HEK293 (cell line): ENCODE data around the gene NOS2.

Experiments used
- CTCF ChIA-PET: fragments of 350-600 bp; formaldehyde crosslinking; extraction: SDS; loops from one replicate; lab custom pipeline; 2021; ENCODE audit warnings: antibody characterized with exemption; lab: Yijun Ruan, JAX
- POLR2A ChIA-PET: fragments of 300-600 bp; formaldehyde crosslinking; extraction: SDS; loops from one replicate; lab custom pipeline; 2020; ENCODE audit warnings: antibody characterized with exemption, inconsistent platforms; lab: Yijun Ruan, JAX
- H3K27ac ChIP-seq: fragments of 200-500 bp; sonication (Bioruptor generic); 2 replicates; pipeline ENCODE4 v1.5.1; 2014; ENCODE audit warnings: low read depth, low read length, control low read depth, inconsistent platforms; ENCODE audit errors: extremely low read depth
- H3K36me3 ChIP-seq, 2 experiments: fragments of 200-500 bp in 1 of 2; sonication (Bioruptor generic) in 1 of 2; 1 replicate in 1 of 2; 2 replicates in 1 of 2; pipeline ENCODE4 v1.5.1; 2014 to 2017; ENCODE audit warnings: inconsistent platforms in 2 of 2, low read length in 2 of 2; ENCODE audit not compliant: control insufficient read depth in 2 of 2, insufficient read depth in 1 of 2
- H3K4me1 ChIP-seq: fragments of 200-500 bp; sonication (Bioruptor generic); 2 replicates; pipeline ENCODE4 v1.5.1; 2014; ENCODE audit warnings: mild to moderate bottlenecking, low read length, inconsistent platforms; ENCODE audit not compliant: control insufficient read depth, insufficient read depth
- H3K4me3 ChIP-seq: 2 replicates; pipeline ENCODE4 v1.5.1; 2011; ENCODE audit warnings: low read depth, mild to moderate bottlenecking, control low read depth, low read length, moderate library complexity
- H3K9me3 ChIP-seq: fragments of 200-500 bp; sonication (Bioruptor generic); 2 replicates; pipeline ENCODE4 v1.5.1; 2014; ENCODE audit warnings: low read depth, low read length, inconsistent platforms; ENCODE audit not compliant: control insufficient read depth, insufficient read depth
- GLI4 ChIP-seq: fragments of 450-650 bp; formaldehyde crosslinking; IDR thresholded peaks from 2 replicates; pipeline ENCODE4 v1.5.1; 2016; ENCODE audit warnings: missing biosample characterization, missing genetic modification characterization
- GLIS1 ChIP-seq: fragments of 450-650 bp; formaldehyde crosslinking; IDR thresholded peaks from 2 replicates; pipeline ENCODE4 v1.5.1; 2016; ENCODE audit warnings: missing biosample characterization, missing genetic modification characterization
- KLF16 ChIP-seq: fragments of 450-650 bp; formaldehyde crosslinking; IDR thresholded peaks from 2 replicates; pipeline ENCODE4 v1.5.1; 2017; ENCODE audit warnings: missing biosample characterization, missing genetic modification characterization
- MYNN ChIP-seq: fragments of 450-650 bp; formaldehyde crosslinking; IDR thresholded peaks from 2 replicates; pipeline ENCODE4 v1.5.1; 2016; ENCODE audit warnings: missing biosample characterization, missing genetic modification characterization, borderline replicate concordance
- RBAK ChIP-seq: fragments of 450-650 bp; formaldehyde crosslinking; IDR thresholded peaks from 2 replicates; pipeline ENCODE4 v1.5.1; 2016; ENCODE audit warnings: missing biosample characterization, missing genetic modification characterization
- SALL2 ChIP-seq: fragments of 450-650 bp; formaldehyde crosslinking; IDR thresholded peaks from 2 replicates; pipeline ENCODE4 v1.5.0; 2017; ENCODE audit warnings: missing biosample characterization, mild to moderate bottlenecking, missing genetic modification characterization, borderline replicate concordance
- YY2 ChIP-seq: fragments of 450-650 bp; formaldehyde crosslinking; IDR thresholded peaks from 2 replicates; pipeline ENCODE4 v1.5.1; 2016; ENCODE audit warnings: missing biosample characterization, missing genetic modification characterization
- ZBTB44 ChIP-seq: fragments of 450-650 bp; IDR thresholded peaks from 2 replicates; pipeline ENCODE4 v1.5.1; 2018; ENCODE audit warnings: missing biosample characterization, mild to moderate bottlenecking, missing genetic modification characterization
- ZFP69B ChIP-seq: fragments of 450-650 bp; formaldehyde crosslinking; IDR thresholded peaks from 2 replicates; pipeline ENCODE4 v1.5.1; 2016; ENCODE audit warnings: missing biosample characterization, missing genetic modification characterization
- ZNF10 ChIP-seq: fragments of 450-650 bp; formaldehyde crosslinking; IDR thresholded peaks from 2 replicates; pipeline ENCODE4 v1.5.1; 2017; ENCODE audit warnings: missing biosample characterization, missing genetic modification characterization
- ZNF132 ChIP-seq: fragments of 450-650 bp; formaldehyde crosslinking; IDR thresholded peaks from 2 replicates; pipeline ENCODE4 v1.5.1; 2017; ENCODE audit warnings: missing biosample characterization, missing genetic modification characterization, borderline replicate concordance
- ZNF133 ChIP-seq: fragments of 450-650 bp; formaldehyde crosslinking; IDR thresholded peaks from 2 replicates; pipeline ENCODE4 v1.5.1; 2016; ENCODE audit warnings: missing biosample characterization, missing genetic modification characterization
- ZNF148 ChIP-seq: fragments of 450-650 bp; formaldehyde crosslinking; IDR thresholded peaks from 2 replicates; pipeline ENCODE4 v1.5.0; 2017; ENCODE audit warnings: missing biosample characterization, missing genetic modification characterization, borderline replicate concordance
- ZNF174 ChIP-seq: fragments of 450-650 bp; formaldehyde crosslinking; IDR thresholded peaks from 2 replicates; pipeline ENCODE4 v1.5.0; 2017; ENCODE audit warnings: missing biosample characterization, mild to moderate bottlenecking, missing genetic modification characterization
- ZNF513 ChIP-seq: fragments of 450-650 bp; IDR thresholded peaks from 2 replicates; pipeline ENCODE4 v1.5.1; 2018; ENCODE audit warnings: missing biosample characterization, missing genetic modification characterization
- ZNF621 ChIP-seq: fragments of 450-650 bp; formaldehyde crosslinking; IDR thresholded peaks from 2 replicates; pipeline ENCODE4 v1.5.1; 2017; ENCODE audit warnings: missing biosample characterization, missing genetic modification characterization
- ZNF623 ChIP-seq: fragments of 450-650 bp; formaldehyde crosslinking; IDR thresholded peaks from 2 replicates; pipeline ENCODE4 v1.5.1; 2016; ENCODE audit warnings: missing biosample characterization, missing genetic modification characterization
- ZNF645 ChIP-seq: fragments of 450-650 bp; formaldehyde crosslinking; IDR thresholded peaks from 2 replicates; pipeline ENCODE4; 2016; ENCODE audit warnings: missing biosample characterization, missing genetic modification characterization
- ZNF701 ChIP-seq: fragments of 450-650 bp; formaldehyde crosslinking; IDR thresholded peaks from 2 replicates; pipeline ENCODE4 v1.5.1; 2016; ENCODE audit warnings: missing biosample characterization, missing genetic modification characterization
- ZNF76 ChIP-seq: fragments of 450-650 bp; formaldehyde crosslinking; IDR thresholded peaks from 2 replicates; pipeline ENCODE4; 2016; ENCODE audit warnings: low read depth, missing biosample characterization, missing genetic modification characterization, borderline replicate concordance
- ZNF837 ChIP-seq: fragments of 450-650 bp; formaldehyde crosslinking; IDR thresholded peaks from 2 replicates; pipeline ENCODE4 v1.5.1; 2016; ENCODE audit warnings: missing biosample characterization, missing genetic modification characterization
- ZSCAN16 ChIP-seq: fragments of 450-650 bp; formaldehyde crosslinking; IDR thresholded peaks from 2 replicates; pipeline ENCODE4 v1.5.1; 2016; ENCODE audit warnings: missing biosample characterization, missing genetic modification characterization
- ZSCAN30 ChIP-seq: fragments of 450-650 bp; IDR thresholded peaks from 2 replicates; pipeline ENCODE4 v1.5.1; 2018; ENCODE audit warnings: missing biosample characterization, mild to moderate bottlenecking, missing genetic modification characterization, moderate library complexity

NOS2 gene

GRCh38 chr17:27788919-27789318 lies 11.4 kb downstream of the NOS2 start (continued):
- TF ChIP-seq KLF16 (no peak), ZNF513 (tag by site-specific recombination) (no peak), ZNF132 (tag by site-specific recombination) (no peak), ZNF621 (tag by site-specific recombination) (no peak), ZNF174 (tag by site-specific recombination) (no peak), SALL2 (tag by site-specific recombination) (no peak)
- TF ChIP-seq, all 188 proteins: peak for 0

- Histone ChIP-seq H3K4me1 (no peaks in the 10 kb centered on the region), H3K9me3 (no peaks in the 10 kb centered on the region), H3K4me3 (no peak overlapping the region), H3K36me3 (peaks cover 0 to 3% of the 10 kb centered on the region in 2 experiments; a peak in 1 of 3 replicates), H3K27ac (no peak overlapping the region)
- ChIA-PET POLR2A (no interaction called here), CTCF (interaction anchor here (0.5 to 1.2 kb wide), 3 partner anchors 24 to 576 kb away, joined by 4 to 9 read pairs (median 8); no protein-coding TSS in a partner anchor)
- TF ChIP-seq GLI4 (tag by site-specific recombination) (no peak), ZNF645 (tag by site-specific recombination) (no peak), ZNF623 (no peak), YY2 (tag by site-specific recombination) (no peak), ZNF837 (tag by site-specific recombination) (no peak), ZNF76 (no peak), ZNF148 (tag by site-specific recombination) (no peak), ZSCAN30 (no peak), ZSCAN16 (tag by site-specific recombination) (no peak), ZNF701 (no peak), GLIS1 (tag by site-specific recombination) (no peak), MYNN (tag by site-specific recombination) (no peak), ZFP69B (no peak), RBAK (tag by site-specific recombination) (no peak), ZNF10 (tag by site-specific recombination) (no peak), ZNF133 (no peak), ZBTB44 (tag by site-specific recombination) (no peak)
- TF ChIP-seq, all 188 proteins: peak for 0
Measured at GRCh38 chr17:27783440-27784350, 16.6 kb downstream of the NOS2 start.
